GM19463 (cell line): ENCODE data around the gene PTRH1.

ENCODE experiments used
- ATAC-seq: cut with Tn5 transposase; IDR thresholded peaks from one replicate; pipeline ENCODE4 v1.9.1; 2021; ENCODE audit warnings: mild to moderate bottlenecking, moderate library complexity; ENCODE audit not compliant: unreplicated experiment

PTRH1 gene

DNA sequence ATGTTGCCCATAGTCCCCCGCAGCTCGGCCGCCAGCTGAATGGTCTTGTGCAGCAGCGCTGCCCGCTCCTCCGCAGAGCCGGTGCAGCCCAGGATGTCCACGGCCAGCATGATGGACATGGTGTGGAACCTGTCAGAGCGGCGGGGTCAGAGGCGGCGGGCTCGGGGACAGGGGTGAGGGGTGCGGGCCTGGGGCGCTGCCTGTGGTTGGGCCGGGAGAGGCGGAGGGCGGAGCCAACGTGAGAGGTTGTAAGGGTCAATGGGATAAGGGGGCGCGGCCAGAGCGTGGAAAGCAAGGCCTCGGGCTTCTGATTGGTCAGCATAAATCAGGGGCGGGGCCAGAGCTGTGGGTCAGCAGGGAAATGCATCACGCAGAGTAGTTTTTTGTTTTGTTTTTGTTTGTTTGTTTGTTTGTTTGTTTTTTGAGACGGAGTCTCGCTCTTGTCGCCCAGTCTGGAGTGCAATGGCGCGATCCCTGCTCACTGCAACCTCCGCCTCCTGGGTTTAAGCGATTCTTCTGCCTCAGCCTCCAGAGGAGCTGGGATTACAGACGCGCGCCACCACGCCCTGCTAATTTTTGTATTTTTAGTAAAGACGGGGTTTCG lies 26.5 kb upstream of the PTRH1 start:
- no peak for ATAC-seq

DNA sequence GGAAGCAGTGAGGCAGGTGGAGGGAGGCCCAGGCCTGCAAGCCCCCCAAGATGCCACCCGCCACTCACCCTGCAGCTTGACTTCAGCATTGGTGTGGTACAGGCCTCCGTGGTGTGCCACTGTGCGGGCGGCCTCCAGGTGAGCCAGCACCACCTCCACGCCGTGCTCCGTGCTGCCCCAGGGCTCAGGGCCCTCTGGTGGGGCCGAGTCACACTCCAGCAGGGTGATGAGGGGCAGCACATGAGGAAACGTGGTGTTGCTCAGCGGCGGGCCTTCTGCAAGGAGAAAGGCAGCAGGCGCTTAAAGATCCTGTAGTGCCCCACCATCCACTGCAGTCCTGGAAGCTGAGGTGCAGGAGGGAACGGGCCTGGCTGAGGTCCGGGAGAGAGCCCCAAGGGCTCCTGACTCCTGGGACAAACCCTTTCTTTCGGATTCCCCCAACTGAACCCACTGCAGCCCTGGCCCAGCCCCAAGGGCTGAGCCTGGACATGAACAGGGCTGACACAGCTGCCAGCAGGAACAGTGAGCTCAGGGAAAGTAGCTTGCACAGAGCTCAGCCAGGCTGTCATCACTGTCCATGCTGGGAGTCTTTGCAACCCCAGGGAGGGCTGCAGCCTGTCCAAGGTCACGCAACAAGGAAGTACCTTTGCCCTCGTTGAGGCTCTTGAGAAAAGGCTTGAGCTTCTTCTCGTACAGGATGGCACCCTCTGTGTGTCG lies 24.3 kb upstream of the PTRH1 start:
- ATAC-seq, result no peak

DNA sequence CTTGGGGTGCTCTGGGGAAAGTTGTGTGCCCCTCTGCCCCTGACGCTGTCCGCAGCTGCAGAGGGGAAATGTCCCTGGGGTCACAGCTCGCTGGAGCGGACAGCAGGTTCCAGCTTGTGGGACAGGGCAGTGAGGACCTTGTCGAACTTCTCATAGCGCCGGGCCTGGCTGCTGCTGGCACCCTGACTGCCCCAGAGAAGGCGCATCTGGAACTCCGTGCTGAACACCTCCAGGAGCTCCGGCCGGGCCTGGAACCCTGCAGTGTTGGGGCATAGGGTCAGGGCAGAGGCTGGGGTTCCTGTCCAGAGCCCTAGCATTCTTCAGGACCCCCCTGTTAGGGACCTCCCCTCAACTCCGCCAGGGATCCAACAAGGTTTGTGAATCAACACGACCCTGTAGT lies 23.2 kb upstream of the PTRH1 start:
- ATAC-seq, result no peak

- no peak for ATAC-seq
Observed at GRCh38 chr9:127735530-127736185, 20.2 kb upstream of the PTRH1 start.

DNA sequence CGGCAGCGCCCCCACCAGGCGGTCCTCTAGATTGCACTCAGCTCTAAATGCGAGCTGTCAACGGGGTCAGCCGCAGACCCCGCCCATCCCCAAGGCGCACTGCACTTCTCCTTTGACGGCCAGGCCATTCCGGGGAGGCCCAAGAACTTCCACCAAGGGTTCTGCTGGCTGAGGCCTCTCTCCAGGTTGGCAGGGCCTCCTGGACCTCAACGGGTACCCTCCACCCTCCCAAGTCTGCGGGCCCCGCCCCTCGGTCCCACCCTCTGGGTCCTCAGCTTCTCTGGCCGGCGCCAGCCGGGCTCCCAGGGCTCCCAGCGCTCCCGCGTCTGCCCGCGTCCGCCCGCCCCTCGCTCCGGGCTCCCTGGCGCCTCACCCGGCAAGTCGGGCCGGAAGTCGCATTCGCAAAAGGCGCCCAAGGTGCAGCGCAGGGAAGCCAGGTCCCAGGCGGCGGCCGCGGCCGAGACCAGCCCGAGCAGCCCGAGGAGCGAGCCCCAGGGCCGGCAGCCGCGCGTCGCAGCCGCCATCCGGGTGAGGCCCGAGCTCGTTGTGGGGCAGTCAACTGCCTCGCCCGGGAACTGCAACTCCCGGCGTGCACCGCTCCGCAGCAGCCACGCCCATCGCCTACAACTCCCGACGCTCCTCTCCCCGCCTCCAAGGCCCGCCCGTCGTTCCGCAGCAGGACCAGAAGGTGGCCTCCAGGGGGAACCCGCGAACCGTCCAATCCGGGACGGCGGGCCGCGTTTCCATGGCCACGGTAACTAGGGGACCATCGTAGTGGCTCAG lies 19.5 kb upstream of the PTRH1 start, which contains the start of gene TOR2A:
Gene TOR2A (minus strand): TSS at position 548 of the 783 bp plus-strand sequence. CDS start 24 bp downstream, at position 524.
- ATAC-seq, result peak; percentile 87

- no peak for ATAC-seq
Observed at GRCh38 chr9:127734247-127734746, 18.8 kb upstream of the PTRH1 start.

DNA sequence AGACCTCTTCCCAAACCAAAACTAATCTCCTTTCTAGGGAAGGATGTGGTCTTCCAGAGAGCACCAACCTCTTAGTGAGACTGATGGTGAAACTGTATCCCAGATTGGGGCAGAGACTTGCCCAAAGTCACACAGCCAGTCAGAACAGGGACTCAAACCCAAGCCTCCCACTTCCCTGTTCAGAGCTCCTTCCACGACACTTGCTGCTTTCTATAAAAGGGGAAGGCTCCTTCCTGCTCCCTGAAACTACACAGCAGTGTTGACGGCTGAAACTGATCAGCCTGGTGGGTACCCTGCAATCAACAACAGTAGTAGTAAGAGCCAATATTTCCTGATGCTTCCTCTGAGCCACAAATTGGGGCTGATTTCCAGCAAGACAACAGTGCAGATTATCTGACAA lies 18.2 kb upstream of the PTRH1 start:
- ATAC-seq, result no peak

DNA sequence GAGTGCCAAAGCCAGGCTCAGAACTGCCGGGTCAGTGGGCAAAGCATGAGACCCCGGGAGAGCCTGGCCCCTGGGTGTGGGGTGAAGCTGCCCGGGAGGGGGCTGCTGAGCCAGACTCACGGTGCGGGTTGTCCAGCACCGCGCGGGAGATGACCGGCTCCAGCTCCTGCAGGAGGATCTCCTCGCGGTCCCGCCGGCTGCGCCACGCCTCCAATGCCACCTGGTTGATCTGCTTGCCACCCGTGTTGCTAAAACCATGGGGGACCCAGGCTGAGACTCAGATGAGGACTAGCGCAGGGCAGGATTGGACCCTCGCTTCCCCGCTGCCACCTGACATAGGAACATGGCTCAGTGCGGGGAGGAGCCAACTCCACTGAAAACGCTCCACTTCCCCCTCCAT lies 17.0 kb upstream of the PTRH1 start:
- no peak for ATAC-seq

GRCh38 chr9:127731938-127732337 lies 16.5 kb upstream of the PTRH1 start:
- ATAC-seq, result no peak

GRCh38 chr9:127730799-127731410 lies 15.4 kb upstream of the PTRH1 start:
- no peak for ATAC-seq

GRCh38 chr9:127730262-127730661 lies 14.8 kb upstream of the PTRH1 start:
- no peak for ATAC-seq

DNA sequence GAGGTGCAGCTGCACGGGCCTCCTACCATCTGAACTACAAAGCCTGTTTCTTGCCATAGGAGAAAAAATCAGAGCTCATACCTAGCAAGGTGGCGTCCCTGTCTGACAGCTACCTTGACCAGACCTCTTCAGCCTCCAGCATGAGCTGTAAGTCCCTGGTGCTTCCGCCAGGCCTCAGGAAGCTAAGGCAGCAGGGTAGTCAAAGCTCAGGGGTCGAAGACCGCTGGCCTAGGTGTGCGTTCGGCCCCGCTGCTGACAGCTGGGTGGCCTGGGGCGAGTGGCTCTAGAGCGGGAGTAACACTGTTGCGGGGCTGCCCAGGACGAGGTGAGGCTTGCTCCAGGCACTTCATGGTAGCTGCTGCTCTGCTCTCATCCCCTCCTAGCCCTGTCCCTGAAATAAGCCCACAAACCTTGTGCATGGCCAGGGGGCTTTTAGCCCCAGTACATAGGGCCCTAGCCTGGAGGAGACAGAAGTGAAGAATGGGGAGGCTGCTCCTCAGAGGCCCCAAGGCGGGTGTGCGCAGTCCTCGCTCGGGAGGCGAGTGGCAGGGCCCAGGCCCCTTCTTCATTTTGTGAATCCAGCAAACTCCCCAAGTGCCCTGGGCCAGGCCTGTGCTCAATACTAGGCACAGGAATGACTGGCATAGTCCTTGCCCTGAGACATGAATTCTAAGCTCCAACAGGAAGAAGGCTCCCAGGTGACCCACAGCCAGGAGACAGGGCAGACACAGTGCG lies 14.2 kb upstream of the PTRH1 start:
- ATAC-seq, result no peak

- no peak for ATAC-seq
Observed at GRCh38 chr9:127728808-127729207, 13.3 kb upstream of the PTRH1 start.

DNA sequence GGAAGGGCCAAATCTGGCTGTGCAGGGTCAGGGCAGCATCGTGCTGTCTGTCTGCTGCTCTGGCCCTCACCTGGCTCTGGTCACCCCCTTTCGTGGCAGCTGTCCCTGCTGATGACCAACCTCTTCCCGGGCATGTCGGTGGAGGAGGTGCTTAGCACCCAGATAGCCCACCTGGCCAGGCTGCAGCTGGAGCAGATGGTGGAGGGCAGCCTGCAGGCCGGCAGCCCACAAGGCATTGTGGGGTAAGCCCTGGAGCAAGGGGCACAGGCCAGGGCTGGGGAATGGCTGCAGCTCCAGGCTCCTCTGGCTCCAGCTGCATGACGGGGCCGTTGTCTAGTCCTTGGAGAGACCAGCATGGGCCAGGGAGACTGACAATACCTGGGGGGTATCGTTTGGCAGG lies 11.4 kb upstream of the PTRH1 start:
- ATAC-seq, result no peak

GRCh38 chr9:127724012-127724411 lies 8.5 kb upstream of the PTRH1 start:
- no peak for ATAC-seq

DNA sequence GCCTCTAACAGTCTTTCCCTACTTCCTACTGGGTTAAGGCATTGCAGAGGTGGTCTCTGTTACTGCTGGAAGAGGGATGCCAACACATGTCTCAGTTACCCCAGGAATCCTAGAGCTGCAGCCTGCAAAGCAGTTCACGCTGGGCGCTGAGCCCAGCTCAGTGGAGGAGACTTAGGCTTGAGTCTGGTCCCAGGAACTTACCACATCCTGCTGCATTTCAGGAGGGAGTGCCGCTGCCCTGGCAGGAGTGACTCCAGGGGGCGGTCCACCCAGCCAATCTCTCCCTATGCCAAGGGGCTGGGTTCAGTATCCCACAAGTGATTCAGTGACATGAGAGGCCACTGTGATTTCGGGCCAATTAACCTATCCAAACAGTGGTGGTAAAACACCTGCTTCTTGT lies 8.0 kb upstream of the PTRH1 start:
- no peak for ATAC-seq

GRCh38 chr9:127723013-127723412 lies 7.5 kb upstream of the PTRH1 start:
- no peak for ATAC-seq

- no peak for ATAC-seq
Observed at GRCh38 chr9:127722055-127722745, 6.7 kb upstream of the PTRH1 start.

GRCh38 chr9:127721391-127721821 lies 5.9 kb upstream of the PTRH1 start:
- no peak for ATAC-seq

- ATAC-seq, result no peak
Observed at GRCh38 chr9:127720865-127721227, 5.4 kb upstream of the PTRH1 start.
